ENCODE data around the gene C19orf12. TPM values are rescaled to one million over a fixed set of nuclear protein-coding genes. Genes with fewer than 3 reads are reported as not detected.

The C19orf12 gene
- total RNA-seq, 2 experiments from 2014 or later, result 38.7 to 41.0 TPM

DNA sequence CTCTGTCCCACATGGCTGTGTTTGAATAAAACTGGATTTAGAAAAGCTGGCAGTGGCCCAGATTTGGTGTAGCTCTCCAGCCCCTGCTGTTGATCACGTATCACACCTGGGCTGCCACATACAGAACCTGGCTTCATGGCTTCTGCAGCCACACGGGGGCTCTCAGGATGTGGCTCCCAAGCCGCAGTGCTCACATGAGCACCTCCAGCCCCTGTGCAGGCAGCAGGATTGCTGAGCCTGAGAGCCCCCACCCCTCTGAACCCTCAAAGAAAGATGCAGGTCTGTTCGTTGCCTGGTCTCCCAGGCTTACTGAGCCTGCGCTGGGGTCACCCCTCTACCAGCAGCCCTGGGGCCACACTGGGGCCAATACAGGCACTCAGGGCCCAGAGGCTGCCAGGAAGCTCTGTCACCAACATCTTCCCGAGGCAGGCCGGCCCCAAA is 47.1 kb downstream of the C19orf12 start:
- H3K9me3 Mint-ChIP-seq (ENCODE audit: insufficient read depth), result no peaks in the 10 kb centered on the region
- peaks cover 79% of the 10 kb centered on the region for H3K4me1 Mint-ChIP-seq (ENCODE audit: low read depth)
- peak overlapping the region; percentile 86 for H3K4me3 Mint-ChIP-seq
- ChIA-PET CTCF (interaction anchor here (0.9 to 9.9 kb wide), 11 partner anchors 10 to 193 kb away, joined by 3 to 179 read pairs (median 15); partner anchors contain the start of genes C19orf12 and POP4), POLR2A (interaction anchor here (0.6 to 5.4 kb wide), 12 partner anchors 10 to 337 kb away, joined by 3 to 68 read pairs (median 6); partner anchors contain the start of genes C19orf12 and POP4)
- peaks cover 61% of the 10 kb centered on the region for H3K36me3 Mint-ChIP-seq (ENCODE audit: low read depth)
- H3K27ac Mint-ChIP-seq, result peak overlapping the region; percentile 90
- H3K27me3 Mint-ChIP-seq (ENCODE audit: low read depth), result no peaks in the 10 kb centered on the region
- peak; percentile 42 for ATAC-seq
- DNase-seq, result peak; percentile 84

DNA sequence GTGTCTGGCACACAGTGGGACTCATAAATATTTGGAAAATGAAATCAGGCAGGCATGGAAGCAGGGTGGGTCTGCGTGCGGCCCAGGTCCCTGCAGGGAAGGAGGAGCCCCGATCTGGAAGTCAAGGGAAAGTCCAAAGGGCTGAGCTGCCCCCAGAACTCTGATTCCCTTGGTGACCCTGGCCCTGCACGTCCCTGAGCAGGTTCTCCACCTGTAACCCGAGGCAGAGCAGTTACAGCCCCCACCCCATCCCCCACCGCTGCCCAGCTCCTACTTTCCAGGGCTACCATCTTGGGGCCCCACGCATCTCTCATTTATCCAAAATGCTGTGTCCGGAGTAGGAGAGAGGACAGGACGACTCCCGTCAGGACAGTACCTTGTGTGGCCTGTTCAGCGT is 47.7 kb downstream of the C19orf12 start:
- ChIA-PET POLR2A (interaction anchor here (1.0 to 5.4 kb wide), 11 partner anchors 10 to 61 kb away, joined by 3 to 68 read pairs (median 9); partner anchors contain the start of genes C19orf12 and POP4), CTCF (interaction anchor here (1.3 to 9.9 kb wide), 8 partner anchors 11 to 68 kb away, joined by 4 to 179 read pairs (median 38); partner anchors contain the start of genes C19orf12 and POP4)
- Mint-ChIP-seq H3K27ac (peak overlapping the region; percentile 90), H3K36me3 (ENCODE audit: low read depth) (peaks cover 56% of the 10 kb centered on the region), H3K4me3 (peak overlapping the region; percentile 86), H3K9me3 (ENCODE audit: insufficient read depth) (no peaks in the 10 kb centered on the region), H3K27me3 (ENCODE audit: low read depth) (no peaks in the 10 kb centered on the region), H3K4me1 (ENCODE audit: low read depth) (peaks cover 79% of the 10 kb centered on the region)
- DNase-seq (peak; percentile 41), ATAC-seq (no peak)

DNA sequence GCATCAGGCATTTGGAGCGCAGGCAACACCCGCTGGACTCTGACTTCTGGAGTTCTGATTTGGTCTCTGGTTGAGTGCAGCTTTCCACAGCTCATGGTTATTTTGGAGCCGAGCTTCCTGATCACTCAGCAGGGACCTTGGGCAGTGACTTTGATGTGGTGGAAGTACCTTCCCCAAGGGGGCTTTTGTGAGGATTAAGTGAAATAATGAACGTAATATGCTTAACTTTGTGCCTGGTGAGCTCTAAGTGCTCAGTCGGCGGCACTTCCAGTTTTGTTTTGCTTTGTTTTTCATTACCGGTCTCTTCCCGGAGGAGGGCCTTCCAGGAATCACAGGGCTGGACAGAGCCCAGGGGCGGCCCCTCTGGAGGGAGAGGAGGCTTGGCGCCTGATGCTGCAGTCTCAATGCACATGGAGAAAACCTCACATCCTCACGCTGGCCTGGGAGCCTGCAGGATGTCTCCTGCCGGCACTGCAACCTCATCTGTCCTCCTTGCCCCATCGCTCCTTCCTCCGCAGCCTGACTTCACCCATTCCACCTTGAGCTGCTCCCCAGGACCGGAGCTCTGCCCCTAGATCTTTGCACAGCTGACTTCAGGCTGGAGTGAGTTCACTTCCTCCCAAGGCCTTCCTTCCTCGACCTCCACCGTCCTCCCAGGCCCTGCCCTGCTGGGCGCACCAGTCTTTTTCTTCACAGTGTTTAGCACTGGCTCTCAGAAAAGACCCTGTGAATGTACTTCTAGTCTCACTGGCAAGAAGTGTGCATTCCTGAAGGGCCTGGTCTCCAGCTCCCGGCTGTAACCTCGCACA is 48.3 kb downstream of the C19orf12 start:
- Mint-ChIP-seq H3K9me3 (ENCODE audit: insufficient read depth) (no peaks in the 10 kb centered on the region), H3K27ac (peak overlapping the region; percentile 90), H3K4me1 (ENCODE audit: low read depth) (peaks cover 77% of the 10 kb centered on the region), H3K27me3 (ENCODE audit: low read depth) (no peaks in the 10 kb centered on the region), H3K4me3 (peak overlapping the region; percentile 86), H3K36me3 (ENCODE audit: low read depth) (peaks cover 53% of the 10 kb centered on the region)
- CTCF ChIA-PET, result interaction anchor here (0.9 to 9.9 kb wide), 10 partner anchors 9 to 68 kb away, joined by 3 to 179 read pairs (median 16); partner anchors contain the start of genes C19orf12 and POP4
- ATAC-seq, result no peak
- POLR2A ChIA-PET, result interaction anchor here (1.0 to 5.4 kb wide), 11 partner anchors 13 to 60 kb away, joined by 3 to 68 read pairs (median 8); partner anchors contain the start of genes C19orf12 and POP4
- peak; percentile 49 for DNase-seq

DNA sequence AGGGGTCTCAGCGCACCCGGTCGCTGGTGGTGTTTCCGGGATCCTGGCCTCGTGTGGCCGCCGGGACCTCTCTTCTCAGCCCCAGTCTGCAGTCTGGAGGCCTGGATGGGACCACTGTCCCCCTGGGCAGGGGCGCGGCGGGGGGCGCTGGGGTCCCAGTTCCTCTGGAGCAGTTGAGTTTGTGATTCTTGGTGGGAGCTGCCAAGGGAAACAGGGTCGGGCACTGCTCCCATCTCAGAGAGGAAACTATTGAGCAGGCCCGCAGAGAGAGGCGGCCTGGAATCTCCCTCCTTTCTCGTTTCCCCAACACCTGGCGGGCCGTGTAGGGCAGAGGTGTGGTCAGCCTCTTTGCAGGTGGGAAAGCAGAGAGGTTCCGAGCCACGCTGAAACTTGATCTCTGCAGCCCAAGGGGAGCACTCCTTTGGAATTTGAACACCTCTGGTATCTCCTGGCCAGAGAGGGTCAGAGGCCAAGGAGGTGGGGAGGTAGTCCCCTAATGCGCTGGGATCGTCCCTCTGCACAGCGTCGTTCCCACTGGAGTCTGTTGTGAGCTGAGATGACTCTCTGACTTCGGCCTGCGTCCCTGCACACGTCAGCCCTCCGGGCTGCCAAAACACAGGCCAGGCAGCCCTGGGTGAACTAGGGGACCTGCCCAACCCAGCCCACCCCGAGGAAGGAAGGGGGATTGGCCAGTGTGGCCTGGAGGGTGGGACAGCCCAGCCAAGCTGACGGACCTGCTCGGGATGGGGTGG is 49.1 kb downstream of the C19orf12 start:
- no peaks in the 10 kb centered on the region for H3K9me3 Mint-ChIP-seq (ENCODE audit: insufficient read depth)
- peak overlapping the region; percentile 90 for H3K27ac Mint-ChIP-seq
- H3K36me3 Mint-ChIP-seq (ENCODE audit: low read depth), result peaks cover 45% of the 10 kb centered on the region
- ATAC-seq, result peak; percentile 1
- H3K27me3 Mint-ChIP-seq (ENCODE audit: low read depth), result no peaks in the 10 kb centered on the region
- CTCF ChIA-PET, result interaction anchor here (0.9 to 9.9 kb wide), 14 partner anchors 7 to 64 kb away, joined by 3 to 179 read pairs (median 8); partner anchors contain the start of genes C19orf12 and POP4
- peak; percentile 42 for DNase-seq
- POLR2A ChIA-PET, result interaction anchor here (0.7 to 5.4 kb wide), 9 partner anchors 14 to 60 kb away, joined by 3 to 68 read pairs (median 9); partner anchors contain the start of genes C19orf12 and POP4
- peak overlapping the region; percentile 86 for H3K4me3 Mint-ChIP-seq
- peaks cover 72% of the 10 kb centered on the region for H3K4me1 Mint-ChIP-seq (ENCODE audit: low read depth)

DNA sequence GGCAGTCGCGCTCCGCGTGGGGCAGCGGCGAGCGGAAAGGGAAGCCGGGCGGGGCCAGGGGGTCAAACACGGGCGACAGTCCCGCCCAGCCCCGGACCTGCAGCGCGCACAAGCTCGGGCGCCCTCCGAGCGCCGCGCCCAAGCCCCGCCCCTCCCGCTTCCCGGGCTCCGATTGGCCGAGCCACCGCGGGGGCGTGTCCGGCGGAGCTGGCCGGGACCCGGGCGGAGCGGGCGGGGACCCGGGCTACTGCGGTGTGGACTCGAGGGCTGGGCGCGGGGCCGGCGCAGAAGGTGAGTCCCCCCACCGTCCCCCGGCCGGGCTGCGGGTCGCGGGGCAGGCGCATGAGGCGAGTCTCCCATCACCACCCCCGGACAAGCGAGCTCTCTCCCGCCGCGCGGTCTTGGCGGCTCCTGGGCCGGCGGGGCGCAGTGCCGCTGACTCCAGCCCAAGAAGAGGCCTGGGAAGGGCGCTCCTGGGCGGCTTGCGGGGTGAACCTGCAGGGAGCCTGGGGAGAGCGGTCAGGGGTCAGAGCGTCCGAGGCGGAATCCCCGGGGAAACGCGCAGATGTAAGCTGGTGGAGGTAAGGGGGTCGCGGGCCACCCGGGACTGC is 49.7 kb downstream of the C19orf12 start, which contains the start of gene PLEKHF1:
Gene PLEKHF1 (plus strand): TSS at position 247 of the 611 bp plus-strand sequence. CDS start 8,379 bp downstream, outside the sequence.
- Mint-ChIP-seq H3K4me3 (peak within 1 kb of the TSS; percentile 86), H3K9me3 (ENCODE audit: insufficient read depth) (no peaks in the 10 kb centered on the region), H3K27me3 (ENCODE audit: low read depth) (no peaks in the 10 kb centered on the region), H3K27ac (peak within 1 kb of the TSS; percentile 90), H3K36me3 (ENCODE audit: low read depth) (peaks cover 38% of the 10 kb centered on the region), H3K4me1 (ENCODE audit: low read depth) (peaks cover 68% of the 10 kb centered on the region)
- ATAC-seq (peak; percentile 88), DNase-seq (peak; percentile 89)
- ChIA-PET POLR2A (interaction anchor here (0.7 to 5.4 kb wide), 7 partner anchors 14 to 59 kb away, joined by 3 to 68 read pairs (median 6); partner anchors contain the start of genes C19orf12 and POP4), CTCF (interaction anchor here (0.9 to 9.9 kb wide), 10 partner anchors 8 to 55 kb away, joined by 3 to 179 read pairs (median 8); partner anchors contain the start of genes C19orf12 and POP4)

DNA sequence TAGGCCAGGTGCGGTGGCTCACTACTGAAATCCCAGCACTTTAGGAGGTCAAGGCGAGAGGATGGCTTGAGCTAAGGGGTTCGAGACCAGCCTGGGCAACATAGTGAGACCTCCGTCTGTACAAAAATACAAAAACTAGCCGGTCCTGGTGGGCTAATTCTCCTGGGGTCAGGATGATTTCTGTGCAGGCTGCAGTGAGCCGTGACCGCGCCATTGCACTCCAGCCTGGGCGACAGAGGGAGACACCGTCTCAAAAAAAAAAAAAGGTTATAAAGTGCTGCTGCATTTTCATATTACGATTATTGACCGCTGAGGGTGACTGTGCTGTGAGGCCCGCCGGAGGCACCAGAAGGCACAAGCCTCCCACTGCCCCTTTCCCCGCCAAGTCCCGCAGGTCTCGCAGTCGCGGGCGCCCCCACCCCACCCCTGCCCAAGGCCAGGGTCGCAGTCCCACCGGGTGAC is 50.3 kb downstream of the C19orf12 start:
- ATAC-seq (no peak), DNase-seq (no peak)
- no peaks in the 10 kb centered on the region for H3K9me3 Mint-ChIP-seq (ENCODE audit: insufficient read depth)
- H3K27me3 Mint-ChIP-seq (ENCODE audit: low read depth), result no peaks in the 10 kb centered on the region
- POLR2A ChIA-PET, result interaction anchor here (0.7 to 5.4 kb wide), 7 partner anchors 15 to 58 kb away, joined by 3 to 68 read pairs (median 6); partner anchors contain the start of genes C19orf12 and POP4
- H3K27ac Mint-ChIP-seq, result peak overlapping the region; percentile 37
- peaks cover 33% of the 10 kb centered on the region for H3K36me3 Mint-ChIP-seq (ENCODE audit: low read depth)
- H3K4me3 Mint-ChIP-seq, result peak overlapping the region; percentile 86
- H3K4me1 Mint-ChIP-seq (ENCODE audit: low read depth), result peaks cover 63% of the 10 kb centered on the region
- CTCF ChIA-PET, result interaction anchor here (0.9 to 9.9 kb wide), 10 partner anchors 8 to 54 kb away, joined by 3 to 179 read pairs (median 8); partner anchors contain the start of genes C19orf12 and POP4

DNA sequence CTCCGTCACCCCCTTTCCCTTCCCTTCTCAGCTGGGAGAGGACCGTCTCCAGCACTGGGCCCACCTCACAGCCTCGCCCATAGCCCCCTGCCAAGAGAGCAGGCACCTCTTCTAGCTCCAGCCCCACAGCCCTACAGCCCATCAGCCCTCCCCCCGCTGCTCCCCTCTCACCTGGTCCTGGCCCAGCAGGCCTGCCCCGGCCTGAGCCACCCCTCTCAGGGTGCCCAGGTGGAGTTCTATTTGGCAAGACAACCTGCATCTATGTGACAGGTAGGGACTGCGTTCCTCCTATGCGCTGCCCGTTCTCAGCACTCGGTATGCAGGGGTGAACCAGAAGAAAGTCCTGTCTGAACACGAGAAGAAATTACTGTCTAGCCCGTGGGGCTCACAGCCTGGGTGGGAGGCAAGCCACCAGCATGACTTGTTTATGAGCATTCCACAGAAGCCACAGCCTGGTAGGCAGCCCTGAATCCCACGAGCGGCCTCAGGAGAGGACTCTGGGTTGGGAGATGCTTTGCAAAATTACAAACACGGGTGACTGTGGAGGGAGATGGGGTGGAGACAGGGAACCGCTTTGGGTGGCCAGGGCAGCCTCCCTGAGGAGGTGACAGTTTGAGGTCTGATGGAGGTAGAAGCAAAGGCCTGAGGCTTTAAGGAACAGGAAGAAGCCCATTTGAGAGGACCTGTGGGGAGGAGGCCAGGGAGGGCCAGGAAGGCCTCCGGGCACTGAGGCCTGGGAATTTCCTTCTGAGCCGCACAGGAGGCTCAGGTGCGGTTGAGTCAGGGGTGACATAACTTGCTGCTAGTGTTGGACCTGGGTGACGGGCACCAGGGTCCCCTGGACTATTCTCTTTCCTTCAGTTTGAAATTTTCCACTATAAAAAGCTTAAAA is 51.0 kb downstream of the C19orf12 start:
- peaks cover 27% of the 10 kb centered on the region for H3K36me3 Mint-ChIP-seq (ENCODE audit: low read depth)
- ATAC-seq, result no peak
- H3K9me3 Mint-ChIP-seq (ENCODE audit: insufficient read depth), result no peaks in the 10 kb centered on the region
- H3K4me1 Mint-ChIP-seq (ENCODE audit: low read depth), result peaks cover 56% of the 10 kb centered on the region
- no peaks in the 10 kb centered on the region for H3K27me3 Mint-ChIP-seq (ENCODE audit: low read depth)
- ChIA-PET POLR2A (interaction anchor here (2.3 to 5.4 kb wide), 2 partner anchors 58 kb away, joined by 12 to 68 read pairs; partner anchors contain the start of gene POP4), CTCF (interaction anchor here (1.2 to 9.9 kb wide), 7 partner anchors 8 to 54 kb away, joined by 3 to 179 read pairs (median 29); partner anchors contain the start of genes C19orf12 and POP4)
- H3K4me3 Mint-ChIP-seq, result peak overlapping the region; percentile 86
- DNase-seq, result no peak
- peak overlapping the region; percentile 37 for H3K27ac Mint-ChIP-seq

DNA sequence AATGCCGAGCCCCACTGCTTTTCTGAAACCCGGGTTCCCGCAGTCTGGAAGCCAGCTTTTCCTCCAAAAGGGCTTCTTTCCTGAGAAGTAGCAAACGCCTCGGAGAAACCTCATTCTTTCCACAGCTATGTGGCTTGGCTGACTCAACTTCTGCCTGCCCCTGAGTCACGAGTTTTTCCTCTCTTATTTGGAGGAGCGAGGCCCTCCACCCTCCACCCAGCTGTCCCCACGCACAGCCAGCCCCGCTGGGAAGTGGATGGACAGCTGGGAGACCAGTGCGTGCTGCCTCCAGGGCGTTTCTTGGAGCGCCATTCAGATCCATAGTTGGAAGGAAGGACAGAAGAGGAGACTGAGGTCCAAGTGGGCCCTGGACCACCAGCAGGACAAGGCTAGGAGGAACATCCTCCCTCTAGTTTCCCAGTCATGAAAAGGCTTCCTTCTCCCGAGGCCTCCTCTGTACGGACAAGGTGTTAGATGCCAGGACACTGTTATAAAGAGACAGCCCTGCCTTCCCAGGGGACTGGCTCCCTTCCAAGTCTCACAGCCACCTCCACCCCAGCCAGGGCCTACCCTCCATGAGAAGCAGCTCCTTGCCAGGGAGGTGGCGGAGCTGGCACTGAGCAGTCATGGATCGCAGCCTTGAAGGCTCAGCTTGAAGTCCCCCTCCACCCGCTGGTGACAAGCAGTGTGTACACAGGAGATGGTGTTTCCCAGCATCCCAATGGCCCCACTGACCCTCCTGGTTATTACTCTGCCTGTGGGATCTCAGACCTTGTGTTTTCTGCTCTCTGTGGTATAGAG is 52.3 kb downstream of the C19orf12 start:
- ChIA-PET CTCF (interaction anchor here (1.2 to 9.9 kb wide), 9 partner anchors 8 to 54 kb away, joined by 3 to 179 read pairs (median 4); partner anchors contain the start of gene POP4), POLR2A (interaction anchor here (0.5 to 2.3 kb wide), 2 partner anchors 56 to 292 kb away, joined by 8 to 12 read pairs; partner anchors contain the start of gene POP4)
- Mint-ChIP-seq H3K4me1 (ENCODE audit: low read depth) (peaks cover 44% of the 10 kb centered on the region), H3K36me3 (ENCODE audit: low read depth) (peaks cover 14% of the 10 kb centered on the region), H3K27ac (peak overlapping the region; percentile 34), H3K4me3 (no peak overlapping the region), H3K9me3 (ENCODE audit: insufficient read depth) (no peaks in the 10 kb centered on the region), H3K27me3 (ENCODE audit: low read depth) (no peaks in the 10 kb centered on the region)
- ATAC-seq (no peak), DNase-seq (no peak)

DNA sequence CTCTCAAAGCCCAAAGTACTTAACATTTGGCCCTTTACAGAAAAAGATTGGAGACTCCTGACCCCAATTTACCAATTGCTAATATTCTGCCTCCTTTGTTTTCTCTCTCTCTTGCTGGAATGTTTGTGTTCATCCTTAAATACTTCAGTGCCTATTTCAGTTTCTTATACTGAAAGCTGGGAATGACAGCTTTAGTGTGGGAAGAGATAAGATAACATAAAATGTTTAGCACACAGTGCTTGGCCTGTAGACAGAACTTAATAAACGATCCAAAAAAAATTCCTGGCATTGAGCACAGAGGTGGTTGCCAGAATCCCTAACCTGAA is 52.8 kb downstream of the C19orf12 start:
- no peak overlapping the region for H3K4me3 Mint-ChIP-seq
- peaks cover 39% of the 10 kb centered on the region for H3K4me1 Mint-ChIP-seq (ENCODE audit: low read depth)
- H3K9me3 Mint-ChIP-seq (ENCODE audit: insufficient read depth), result no peaks in the 10 kb centered on the region
- ATAC-seq (no peak), DNase-seq (no peak)
- no peak overlapping the region for H3K27ac Mint-ChIP-seq
- CTCF ChIA-PET, result interaction anchor here (1.1 to 9.9 kb wide), 10 partner anchors 10 to 54 kb away, joined by 3 to 179 read pairs (median 4); partner anchors contain the start of gene POP4
- peaks cover 11% of the 10 kb centered on the region for H3K36me3 Mint-ChIP-seq (ENCODE audit: low read depth)
- no peaks in the 10 kb centered on the region for H3K27me3 Mint-ChIP-seq (ENCODE audit: low read depth)
- POLR2A ChIA-PET, result interaction anchor here (0.5 to 2.3 kb wide), 3 partner anchors 35 to 56 kb away, joined by 3 to 12 read pairs (median 3); partner anchors contain the start of gene POP4
